Upper lobe of left lung (tissue), 4 donors: ENCODE results near the gene PREX1.

Source experiments
- POLR2A ChIP-seq, 4 donors: fragments of 450-650 bp; IDR thresholded peaks; one replicate each; pipeline ENCODE4 v1.5.1; 2016 to 2017; ENCODE audit warnings: antibody characterized with exemption in 4 of 4, mild to moderate bottlenecking in 2 of 4
- TF ChIP-seq, protein P1 (sequence below), 6 experiments: fragments of 450-650 bp in 4 of 6; fragments of 200-600 bp in 2 of 6; sonication (generic) in 2 of 6; IDR thresholded peaks; one replicate each; pipeline ENCODE4 v1.5.1; 2016 to 2019; ENCODE audit warnings: antibody characterized with exemption in 6 of 6

DNA sequence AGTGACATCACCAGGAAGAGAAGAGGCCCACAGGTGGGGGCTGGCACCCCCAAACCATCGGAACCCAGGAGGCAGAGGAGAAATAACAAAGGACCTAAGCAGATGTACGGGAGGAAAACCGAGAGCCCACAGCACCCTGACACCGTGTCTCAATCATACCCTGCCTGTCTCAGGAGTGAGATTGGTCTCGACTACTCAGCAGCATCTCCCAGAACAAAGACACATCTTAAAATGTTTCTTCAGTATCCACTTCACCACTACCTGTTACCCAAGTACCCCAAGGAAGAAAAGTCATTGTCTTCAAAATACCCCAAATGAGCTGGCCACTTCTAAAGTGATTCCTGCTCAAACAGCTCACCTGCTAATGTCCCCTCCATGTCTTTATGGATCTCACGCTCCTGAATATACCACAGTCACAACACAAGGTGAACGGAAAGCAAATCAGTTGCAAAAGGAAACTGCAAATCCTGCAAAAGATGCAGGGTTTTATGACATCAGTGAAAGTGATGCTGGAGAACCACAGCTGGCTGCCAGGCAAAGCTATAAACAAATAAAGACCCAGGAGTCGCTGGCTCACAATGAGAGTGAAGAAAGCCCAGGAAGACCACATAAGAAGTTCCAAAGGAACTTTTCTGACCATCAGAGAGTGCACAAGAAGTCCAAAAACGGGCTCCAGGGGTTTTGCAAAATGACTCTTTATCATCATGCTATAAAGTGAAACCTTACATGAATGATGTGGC is 44.1 kb downstream of the PREX1 start:
- TF ChIP-seq, protein P1, sequence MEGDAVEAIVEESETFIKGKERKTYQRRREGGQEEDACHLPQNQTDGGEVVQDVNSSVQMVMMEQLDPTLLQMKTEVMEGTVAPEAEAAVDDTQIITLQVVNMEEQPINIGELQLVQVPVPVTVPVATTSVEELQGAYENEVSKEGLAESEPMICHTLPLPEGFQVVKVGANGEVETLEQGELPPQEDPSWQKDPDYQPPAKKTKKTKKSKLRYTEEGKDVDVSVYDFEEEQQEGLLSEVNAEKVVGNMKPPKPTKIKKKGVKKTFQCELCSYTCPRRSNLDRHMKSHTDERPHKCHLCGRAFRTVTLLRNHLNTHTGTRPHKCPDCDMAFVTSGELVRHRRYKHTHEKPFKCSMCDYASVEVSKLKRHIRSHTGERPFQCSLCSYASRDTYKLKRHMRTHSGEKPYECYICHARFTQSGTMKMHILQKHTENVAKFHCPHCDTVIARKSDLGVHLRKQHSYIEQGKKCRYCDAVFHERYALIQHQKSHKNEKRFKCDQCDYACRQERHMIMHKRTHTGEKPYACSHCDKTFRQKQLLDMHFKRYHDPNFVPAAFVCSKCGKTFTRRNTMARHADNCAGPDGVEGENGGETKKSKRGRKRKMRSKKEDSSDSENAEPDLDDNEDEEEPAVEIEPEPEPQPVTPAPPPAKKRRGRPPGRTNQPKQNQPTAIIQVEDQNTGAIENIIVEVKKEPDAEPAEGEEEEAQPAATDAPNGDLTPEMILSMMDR (IDR thresholded peaks at IDR 0.05) = no peak
- no peak for TF ChIP-seq POLR2A (IDR thresholded peaks at IDR 0.05)
